Activated naive CD8-positive, alpha-beta T cell treated with anti-CD3 and anti-CD28 coated beads for 36 hours (primary cell): Measurements from ENCODE around the gene SFMBT1. TPM values are rescaled to one million over a fixed set of nuclear protein-coding genes. Genes with fewer than 3 reads are reported as not detected.

ENCODE experiments used
- DNase-seq: peaks from one replicate; pipeline ENCODE4 v3.0.0; 2021
- H3K27ac Mint-ChIP-seq: one replicate; pipeline ENCODE4 v1.8.0; 2022; ENCODE audit warnings: mild to moderate bottlenecking, moderate library complexity, mixed read lengths
- H3K27me3 Mint-ChIP-seq: one replicate; pipeline ENCODE4 v1.8.0; 2022; ENCODE audit warnings: mild to moderate bottlenecking, mixed read lengths
- H3K36me3 Mint-ChIP-seq: one replicate; pipeline ENCODE4 v1.8.0; 2021; ENCODE audit warnings: mild to moderate bottlenecking, mixed read lengths
- H3K4me1 Mint-ChIP-seq: one replicate; pipeline ENCODE4 v1.8.0; 2021; ENCODE audit warnings: mixed read lengths
- H3K4me3 Mint-ChIP-seq: one replicate; pipeline ENCODE4 v1.8.0; 2022; ENCODE audit warnings: mild to moderate bottlenecking, moderate library complexity, mixed read lengths
- H3K9me3 Mint-ChIP-seq: one replicate; pipeline ENCODE4 v1.8.0; 2022; ENCODE audit warnings: mixed read lengths
- total RNA-seq, 2 experiments: library from RNA; stranded (reverse); gene quantifications; one replicate each; pipeline ENCODE4 v1.2.3, GENCODE V29; 2021

The SFMBT1 gene
- total RNA-seq, 2 experiments from 2014 or later = 19.7 to 21.9 TPM

GRCh38 chr3:52939600-52939999 is 106.3 kb downstream of the SFMBT1 start:
- DNase-seq = no peak
- peaks cover 8% of the 10 kb centered on the region for H3K4me1 Mint-ChIP-seq
- H3K9me3 Mint-ChIP-seq = no peaks in the 10 kb centered on the region
- H3K27me3 Mint-ChIP-seq = no peaks in the 10 kb centered on the region
- H3K4me3 Mint-ChIP-seq = no peak overlapping the region
- H3K27ac Mint-ChIP-seq = no peak overlapping the region
- H3K36me3 Mint-ChIP-seq = peaks cover 2% of the 10 kb centered on the region

GRCh38 chr3:52934630-52935530 is 111.0 kb downstream of the SFMBT1 start:
- peak; percentile 45 for DNase-seq
- H3K4me3 Mint-ChIP-seq = no peak overlapping the region

GRCh38 chr3:52931889-52932288 is 114.0 kb downstream of the SFMBT1 start:
- peaks cover 3% of the 10 kb centered on the region for H3K36me3 Mint-ChIP-seq
- DNase-seq = no peak
- H3K4me1 Mint-ChIP-seq = peaks cover 10% of the 10 kb centered on the region
- H3K9me3 Mint-ChIP-seq = no peaks in the 10 kb centered on the region
- H3K4me3 Mint-ChIP-seq = no peak overlapping the region
- H3K27ac Mint-ChIP-seq = no peak overlapping the region
- H3K27me3 Mint-ChIP-seq = no peaks in the 10 kb centered on the region

More at GRCh38 chr3:52934630-52935530, 111.0 kb downstream of the SFMBT1 start:
- Mint-ChIP-seq H3K9me3 (no peaks in the 10 kb centered on the region), H3K4me1 (peaks cover 10% of the 10 kb centered on the region), H3K27ac (peak overlapping the region; percentile 53), H3K36me3 (peaks cover 3% of the 10 kb centered on the region), H3K27me3 (no peaks in the 10 kb centered on the region)

- Mint-ChIP-seq H3K27ac (no peak overlapping the region), H3K9me3 (no peaks in the 10 kb centered on the region), H3K4me1 (peaks cover 10% of the 10 kb centered on the region), H3K4me3 (no peak overlapping the region), H3K36me3 (peaks cover 5% of the 10 kb centered on the region), H3K27me3 (no peaks in the 10 kb centered on the region)
- DNase-seq = no peak
Measured at GRCh38 chr3:52931328-52931727, 114.5 kb downstream of the SFMBT1 start.

- Mint-ChIP-seq H3K27ac (no peak overlapping the region), H3K4me3 (no peak overlapping the region), H3K27me3 (no peaks in the 10 kb centered on the region), H3K36me3 (peaks cover 5% of the 10 kb centered on the region), H3K4me1 (peaks cover 10% of the 10 kb centered on the region), H3K9me3 (no peaks in the 10 kb centered on the region)
- no peak for DNase-seq
Measured at GRCh38 chr3:52930748-52931147, 115.1 kb downstream of the SFMBT1 start.

- Mint-ChIP-seq H3K9me3 (no peaks in the 10 kb centered on the region), H3K4me1 (no peaks in the 10 kb centered on the region), H3K27ac (no peak overlapping the region), H3K27me3 (no peaks in the 10 kb centered on the region), H3K4me3 (no peak overlapping the region), H3K36me3 (peaks cover 7% of the 10 kb centered on the region)
- DNase-seq = no peak
Measured at GRCh38 chr3:52926554-52926953, 119.3 kb downstream of the SFMBT1 start.

GRCh38 chr3:52925405-52926313 is 120.2 kb downstream of the SFMBT1 start:
- H3K27ac Mint-ChIP-seq = no peak overlapping the region

GRCh38 chr3:52923963-52924362 is 121.9 kb downstream of the SFMBT1 start:
- no peak for DNase-seq
- no peak overlapping the region for H3K27ac Mint-ChIP-seq
- no peaks in the 10 kb centered on the region for H3K9me3 Mint-ChIP-seq
- H3K4me3 Mint-ChIP-seq = no peak overlapping the region
- no peaks in the 10 kb centered on the region for H3K27me3 Mint-ChIP-seq
- H3K4me1 Mint-ChIP-seq = no peaks in the 10 kb centered on the region
- H3K36me3 Mint-ChIP-seq = peaks cover 12% of the 10 kb centered on the region

More at GRCh38 chr3:52925405-52926313, 120.2 kb downstream of the SFMBT1 start:
- Mint-ChIP-seq H3K27me3 (no peaks in the 10 kb centered on the region), H3K4me3 (no peak overlapping the region), H3K36me3 (peaks cover 6% of the 10 kb centered on the region), H3K9me3 (no peaks in the 10 kb centered on the region), H3K4me1 (no peaks in the 10 kb centered on the region)
- no peak for DNase-seq

- Mint-ChIP-seq H3K27ac (no peak overlapping the region), H3K36me3 (peaks cover 12% of the 10 kb centered on the region), H3K4me1 (no peaks in the 10 kb centered on the region), H3K4me3 (no peak overlapping the region), H3K27me3 (no peaks in the 10 kb centered on the region), H3K9me3 (no peaks in the 10 kb centered on the region)
- DNase-seq = no peak
Measured at GRCh38 chr3:52920841-52921240, 125.0 kb downstream of the SFMBT1 start.

- H3K27me3 Mint-ChIP-seq = no peaks in the 10 kb centered on the region
- H3K4me1 Mint-ChIP-seq = no peaks in the 10 kb centered on the region
- H3K4me3 Mint-ChIP-seq = no peak overlapping the region
- H3K27ac Mint-ChIP-seq = no peak overlapping the region
- DNase-seq = no peak
- H3K36me3 Mint-ChIP-seq = peaks cover 12% of the 10 kb centered on the region
- H3K9me3 Mint-ChIP-seq = no peaks in the 10 kb centered on the region
Measured at GRCh38 chr3:52917044-52917443, 128.8 kb downstream of the SFMBT1 start.

GRCh38 chr3:52915294-52915693 is 130.6 kb downstream of the SFMBT1 start:
- peaks cover 8% of the 10 kb centered on the region for H3K36me3 Mint-ChIP-seq
- H3K9me3 Mint-ChIP-seq = no peaks in the 10 kb centered on the region
- H3K27me3 Mint-ChIP-seq = no peaks in the 10 kb centered on the region
- DNase-seq = no peak
- no peak overlapping the region for H3K4me3 Mint-ChIP-seq
- no peaks in the 10 kb centered on the region for H3K4me1 Mint-ChIP-seq
- no peak overlapping the region for H3K27ac Mint-ChIP-seq

- no peak overlapping the region for H3K27ac Mint-ChIP-seq
- H3K9me3 Mint-ChIP-seq = no peaks in the 10 kb centered on the region
Measured at GRCh38 chr3:52912885-52913731, 132.8 kb downstream of the SFMBT1 start.

GRCh38 chr3:52910823-52911222 is 135.1 kb downstream of the SFMBT1 start:
- no peak for DNase-seq
- Mint-ChIP-seq H3K4me1 (no peaks in the 10 kb centered on the region), H3K36me3 (peaks cover 7% of the 10 kb centered on the region), H3K27me3 (no peaks in the 10 kb centered on the region), H3K27ac (no peak overlapping the region), H3K4me3 (no peak overlapping the region), H3K9me3 (no peaks in the 10 kb centered on the region)

More at GRCh38 chr3:52912885-52913731, 132.8 kb downstream of the SFMBT1 start:
- H3K4me1 Mint-ChIP-seq = no peaks in the 10 kb centered on the region
- H3K36me3 Mint-ChIP-seq = peaks cover 4% of the 10 kb centered on the region
- no peak overlapping the region for H3K4me3 Mint-ChIP-seq
- H3K27me3 Mint-ChIP-seq = no peaks in the 10 kb centered on the region
- no peak for DNase-seq

GRCh38 chr3:52907497-52907896 is 138.4 kb downstream of the SFMBT1 start:
- no peak overlapping the region for H3K4me3 Mint-ChIP-seq
- H3K27me3 Mint-ChIP-seq = no peaks in the 10 kb centered on the region
- H3K9me3 Mint-ChIP-seq = no peaks in the 10 kb centered on the region
- H3K27ac Mint-ChIP-seq = no peak overlapping the region
- DNase-seq = no peak
- H3K36me3 Mint-ChIP-seq = peaks cover 4% of the 10 kb centered on the region
- no peaks in the 10 kb centered on the region for H3K4me1 Mint-ChIP-seq
